WTC11 (cell line): ENCODE data around the gene FAM72C. TPM values are rescaled to one million over a fixed set of nuclear protein-coding genes. Genes with fewer than 3 reads are reported as not detected.
"Not testable (repeated sequence)": the region's sequence is repeated elsewhere in the genome, so short reads cannot be mapped to it uniquely, and the experiment has no call there.

Source experiments
- ATAC-seq: fragments of 200-7000 bp; cut with Tn5 transposase; 2 replicates; pipeline ENCODE4 v1.10.0; 2021; ENCODE audit warnings: mild to moderate bottlenecking, moderate library complexity
- CTCF ChIA-PET: fragments of 300-600 bp; sonication (Branson Sonifier 250); formaldehyde crosslinking; loops from one replicate; lab custom pipeline; 2021; ENCODE audit warnings: antibody characterized with exemption; lab: Charles Lee
- POLR2A ChIA-PET: fragments of 350-600 bp; sonication (Branson Sonifier 250); formaldehyde crosslinking; loops from one replicate; lab custom pipeline; 2021; ENCODE audit warnings: antibody characterized with exemption; lab: Charles Lee
- DNase-seq: peaks from one replicate; pipeline ENCODE4 v3.0.0; 2021; ENCODE audit warnings: low spot score
- H3K27ac Mint-ChIP-seq: 2 replicates; pipeline ENCODE4 v1.8.0; 2021; ENCODE audit warnings: mixed read lengths
- H3K27me3 Mint-ChIP-seq: 2 replicates; pipeline ENCODE4 v1.8.0; 2021; ENCODE audit warnings: low read depth, mild to moderate bottlenecking, moderate library complexity, mixed read lengths
- H3K36me3 Mint-ChIP-seq: 2 replicates; pipeline ENCODE4 v1.8.0; 2021; ENCODE audit warnings: mixed read lengths
- H3K4me1 Mint-ChIP-seq: 2 replicates; pipeline ENCODE4 v1.8.0; 2022; ENCODE audit warnings: mixed read lengths
- H3K4me3 Mint-ChIP-seq: 2 replicates; pipeline ENCODE4 v1.8.0; 2021; ENCODE audit warnings: mild to moderate bottlenecking, moderate library complexity, mixed read lengths
- H3K9me3 Mint-ChIP-seq: 2 replicates; pipeline ENCODE4 v1.8.0; 2021; ENCODE audit warnings: mixed read lengths
- total RNA-seq: library from RNA; stranded (reverse); gene quantifications from 3 replicates; pipeline ENCODE4 v1.2.3, GENCODE V29; 2021

FAM72C gene
- total RNA-seq, 1 experiment from 2014 or later: 14.7 TPM

- H3K27ac Mint-ChIP-seq, H3K27me3 Mint-ChIP-seq, H3K36me3 Mint-ChIP-seq, H3K4me1 Mint-ChIP-seq, H3K9me3 Mint-ChIP-seq, H3K4me3 Mint-ChIP-seq, POLR2A ChIA-PET, CTCF ChIA-PET, DNase-seq: not testable (repeated sequence)
- ATAC-seq: peak; percentile 93
These were observed 30.5 kb upstream of the FAM72C start for GRCh38 chr1:144002141-144002881.

GRCh38 chr1:144001077-144001476 lies 29.3 kb upstream of the FAM72C start:
- ATAC-seq, H3K4me3 Mint-ChIP-seq, DNase-seq, CTCF ChIA-PET, H3K27me3 Mint-ChIP-seq, POLR2A ChIA-PET, H3K9me3 Mint-ChIP-seq, H3K27ac Mint-ChIP-seq, H3K4me1 Mint-ChIP-seq, H3K36me3 Mint-ChIP-seq: not testable (repeated sequence)

GRCh38 chr1:143996020-143996419 lies 24.2 kb upstream of the FAM72C start:
- H3K36me3 Mint-ChIP-seq, H3K9me3 Mint-ChIP-seq, CTCF ChIA-PET, H3K27ac Mint-ChIP-seq, H3K4me3 Mint-ChIP-seq, DNase-seq, ATAC-seq, H3K4me1 Mint-ChIP-seq, POLR2A ChIA-PET, H3K27me3 Mint-ChIP-seq: not testable (repeated sequence)

- CTCF ChIA-PET, H3K4me1 Mint-ChIP-seq, DNase-seq, H3K27me3 Mint-ChIP-seq, ATAC-seq, H3K4me3 Mint-ChIP-seq, POLR2A ChIA-PET, H3K27ac Mint-ChIP-seq, H3K9me3 Mint-ChIP-seq, H3K36me3 Mint-ChIP-seq: not testable (repeated sequence)
These were observed 21.6 kb upstream of the FAM72C start for GRCh38 chr1:143993301-143993907.

GRCh38 chr1:143990699-143991098 lies 18.9 kb upstream of the FAM72C start:
- POLR2A ChIA-PET, CTCF ChIA-PET, H3K27ac Mint-ChIP-seq, ATAC-seq, H3K4me3 Mint-ChIP-seq, DNase-seq, H3K4me1 Mint-ChIP-seq, H3K9me3 Mint-ChIP-seq, H3K27me3 Mint-ChIP-seq, H3K36me3 Mint-ChIP-seq: not testable (repeated sequence)

- H3K4me3 Mint-ChIP-seq, H3K27ac Mint-ChIP-seq, H3K4me1 Mint-ChIP-seq, H3K36me3 Mint-ChIP-seq, CTCF ChIA-PET, H3K27me3 Mint-ChIP-seq, H3K9me3 Mint-ChIP-seq, POLR2A ChIA-PET, ATAC-seq, DNase-seq: not testable (repeated sequence)
These were observed 17.9 kb upstream of the FAM72C start for GRCh38 chr1:143989719-143990118.

- H3K4me3 Mint-ChIP-seq, DNase-seq, H3K36me3 Mint-ChIP-seq, H3K4me1 Mint-ChIP-seq, CTCF ChIA-PET, H3K9me3 Mint-ChIP-seq, ATAC-seq, POLR2A ChIA-PET, H3K27ac Mint-ChIP-seq, H3K27me3 Mint-ChIP-seq: not testable (repeated sequence)
These were observed 17.6 kb upstream of the FAM72C start for GRCh38 chr1:143989427-143989712.

- H3K36me3 Mint-ChIP-seq, H3K9me3 Mint-ChIP-seq, DNase-seq, H3K4me3 Mint-ChIP-seq, CTCF ChIA-PET, H3K4me1 Mint-ChIP-seq, H3K27me3 Mint-ChIP-seq, H3K27ac Mint-ChIP-seq, POLR2A ChIA-PET, ATAC-seq: not testable (repeated sequence)
These were observed 17.0 kb upstream of the FAM72C start for GRCh38 chr1:143988602-143989426.

- CTCF ChIA-PET, POLR2A ChIA-PET, H3K9me3 Mint-ChIP-seq, H3K4me1 Mint-ChIP-seq, H3K27ac Mint-ChIP-seq, ATAC-seq, H3K36me3 Mint-ChIP-seq, H3K27me3 Mint-ChIP-seq, DNase-seq, H3K4me3 Mint-ChIP-seq: not testable (repeated sequence)
These were observed 16.1 kb upstream of the FAM72C start for GRCh38 chr1:143987868-143988267.

GRCh38 chr1:143984721-143985473 lies 13.1 kb upstream of the FAM72C start:
- POLR2A ChIA-PET, H3K36me3 Mint-ChIP-seq, ATAC-seq: not testable (repeated sequence)

GRCh38 chr1:143974416-143974815 lies 2.6 kb upstream of the FAM72C start:
- ATAC-seq, H3K36me3 Mint-ChIP-seq, H3K4me1 Mint-ChIP-seq, H3K27me3 Mint-ChIP-seq, POLR2A ChIA-PET, H3K9me3 Mint-ChIP-seq, CTCF ChIA-PET, H3K27ac Mint-ChIP-seq: not testable (repeated sequence)
- H3K4me3 Mint-ChIP-seq: peak overlapping the region; percentile 69
- peak; percentile 15 for DNase-seq

More at GRCh38 chr1:143984721-143985473, 13.1 kb upstream of the FAM72C start:
- H3K4me3 Mint-ChIP-seq, H3K4me1 Mint-ChIP-seq, DNase-seq, CTCF ChIA-PET, H3K27me3 Mint-ChIP-seq, H3K9me3 Mint-ChIP-seq, H3K27ac Mint-ChIP-seq: not testable (repeated sequence)
